ENCODE measurements around the gene CHRND.
"Not testable (repeated sequence)": the region's sequence is repeated elsewhere in the genome, so short reads cannot be mapped to it uniquely, and the experiment has no call there.

The CHRND gene

GRCh38 chr2:232543928-232544631 lies 18.1 kb downstream of the CHRND start:
- DNase-seq, result no peak

GRCh38 chr2:232544674-232545073 lies 18.7 kb downstream of the CHRND start:
- DNase-seq, result no peak

- DNase-seq, result no peak
Measured at GRCh38 chr2:232545511-232546375, 19.8 kb downstream of the CHRND start.

- DNase-seq, result no peak
Measured at GRCh38 chr2:232547991-232548390, 22.0 kb downstream of the CHRND start.

GRCh38 chr2:232549655-232550353 lies 23.8 kb downstream of the CHRND start:
- no peak for DNase-seq

GRCh38 chr2:232550354-232551249 lies 24.6 kb downstream of the CHRND start, which contains the start of the genes EIF4E2 and TIGD1:
Gene EIF4E2 (plus strand): TSS chr2:232550689. CDS start chr2:232550725, 36 bp downstream.
Gene TIGD1 (minus strand): TSS chr2:232550557. CDS start chr2:232549882, 675 bp downstream.
- DNase-seq, result peak; percentile 95

- no peak for DNase-seq
Measured at GRCh38 chr2:232551250-232551638, 25.3 kb downstream of the CHRND start.

- DNase-seq, result no peak
Measured at GRCh38 chr2:232551776-232552175, 25.8 kb downstream of the CHRND start.

GRCh38 chr2:232556426-232556825 lies 30.5 kb downstream of the CHRND start:
- DNase-seq, result no peak

- DNase-seq, result no peak
Measured at GRCh38 chr2:232562515-232563151, 36.7 kb downstream of the CHRND start.

- DNase-seq, result no peak
Measured at GRCh38 chr2:232563580-232563979, 37.6 kb downstream of the CHRND start.

GRCh38 chr2:232567721-232568120 lies 41.8 kb downstream of the CHRND start:
- DNase-seq, result no peak

GRCh38 chr2:232568161-232568560 lies 42.2 kb downstream of the CHRND start:
- DNase-seq, result no peak

GRCh38 chr2:232569541-232569940 lies 43.6 kb downstream of the CHRND start:
- no peak for DNase-seq

GRCh38 chr2:232570481-232570880 lies 44.5 kb downstream of the CHRND start:
- not testable (repeated sequence) for DNase-seq

GRCh38 chr2:232571026-232571474 lies 45.1 kb downstream of the CHRND start:
- no peak for DNase-seq

- no peak for DNase-seq
Measured at GRCh38 chr2:232573042-232573441, 47.1 kb downstream of the CHRND start.

GRCh38 chr2:232573771-232574435 lies 47.9 kb downstream of the CHRND start:
- DNase-seq, result no peak

- no peak for DNase-seq
Measured at GRCh38 chr2:232574674-232575403, 48.9 kb downstream of the CHRND start.

- no peak for DNase-seq
Measured at GRCh38 chr2:232575404-232575746, 49.4 kb downstream of the CHRND start.
